HS-27A (cell line): ENCODE measurements around the gene SLC39A3.
"Not testable (repeated sequence)": the region's sequence is repeated elsewhere in the genome, so short reads cannot be mapped to it uniquely, and the experiment has no call there.

Experiments used
- DNase-seq: peaks from one replicate; pipeline ENCODE4 v3.0.0-alpha.2; 2012; ENCODE audit warnings: low read depth, missing footprints

Gene SLC39A3

GRCh38 chr19:2722541-2723344, 17.1 kb downstream of the SLC39A3 start:
- DNase-seq, result peak; percentile 15

DNA sequence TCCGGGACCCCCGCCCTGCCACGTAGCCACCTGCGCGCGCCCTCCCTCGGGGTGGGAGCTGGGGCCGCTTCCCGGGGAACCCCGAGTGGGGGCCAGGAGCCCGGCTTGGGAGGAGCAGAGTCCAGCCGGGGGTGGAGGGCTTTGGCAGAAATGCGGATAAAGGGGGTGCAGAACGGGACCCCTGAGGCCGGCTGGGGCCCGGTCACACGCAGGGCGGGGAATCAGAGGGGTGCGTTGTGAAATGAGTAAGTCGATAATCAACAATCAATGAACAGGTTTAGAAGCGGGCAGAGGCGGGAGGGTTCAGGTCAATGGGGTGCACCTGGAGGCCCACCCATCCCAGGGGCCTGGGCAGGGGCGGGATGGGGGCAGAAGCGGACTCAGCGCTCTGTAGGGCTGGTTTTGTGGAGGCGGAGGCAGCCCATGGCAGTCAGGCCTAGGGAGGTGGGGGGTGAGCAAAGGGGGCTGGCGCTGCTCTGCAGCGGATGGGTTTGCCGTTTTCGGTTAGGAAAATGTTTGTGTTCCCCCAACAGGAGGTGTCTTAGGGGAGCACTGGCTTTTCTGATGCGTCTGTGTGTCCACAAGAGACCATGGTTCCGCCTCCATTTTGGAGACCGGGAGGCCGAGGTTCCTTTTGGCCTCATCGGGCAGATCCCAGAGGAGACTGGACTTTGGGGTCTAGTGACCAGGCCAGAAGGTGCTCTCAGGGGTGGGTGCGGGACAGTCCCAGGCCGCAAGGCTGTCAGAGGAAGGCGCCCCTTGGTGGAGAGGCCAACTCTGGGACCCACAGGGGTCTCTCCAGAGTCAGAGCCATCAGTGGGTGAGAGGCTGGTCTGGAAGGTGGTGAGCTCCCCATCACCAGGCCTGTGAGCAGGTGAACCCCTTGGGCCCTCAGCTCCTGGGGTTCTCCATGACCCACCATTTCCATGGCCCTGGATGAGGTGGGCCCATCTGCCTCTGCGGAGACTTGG, 18.0 kb downstream of the SLC39A3 start:
- DNase-seq, result no peak

GRCh38 chr19:2720777-2721569, 18.8 kb downstream of the SLC39A3 start, which contains the start of gene DIRAS1:
Gene DIRAS1, minus strand, starts transcription at chr19:2721372. Its CDS starts 3,566 bp downstream, at chr19:2717806.
- no peak for DNase-seq

DNA sequence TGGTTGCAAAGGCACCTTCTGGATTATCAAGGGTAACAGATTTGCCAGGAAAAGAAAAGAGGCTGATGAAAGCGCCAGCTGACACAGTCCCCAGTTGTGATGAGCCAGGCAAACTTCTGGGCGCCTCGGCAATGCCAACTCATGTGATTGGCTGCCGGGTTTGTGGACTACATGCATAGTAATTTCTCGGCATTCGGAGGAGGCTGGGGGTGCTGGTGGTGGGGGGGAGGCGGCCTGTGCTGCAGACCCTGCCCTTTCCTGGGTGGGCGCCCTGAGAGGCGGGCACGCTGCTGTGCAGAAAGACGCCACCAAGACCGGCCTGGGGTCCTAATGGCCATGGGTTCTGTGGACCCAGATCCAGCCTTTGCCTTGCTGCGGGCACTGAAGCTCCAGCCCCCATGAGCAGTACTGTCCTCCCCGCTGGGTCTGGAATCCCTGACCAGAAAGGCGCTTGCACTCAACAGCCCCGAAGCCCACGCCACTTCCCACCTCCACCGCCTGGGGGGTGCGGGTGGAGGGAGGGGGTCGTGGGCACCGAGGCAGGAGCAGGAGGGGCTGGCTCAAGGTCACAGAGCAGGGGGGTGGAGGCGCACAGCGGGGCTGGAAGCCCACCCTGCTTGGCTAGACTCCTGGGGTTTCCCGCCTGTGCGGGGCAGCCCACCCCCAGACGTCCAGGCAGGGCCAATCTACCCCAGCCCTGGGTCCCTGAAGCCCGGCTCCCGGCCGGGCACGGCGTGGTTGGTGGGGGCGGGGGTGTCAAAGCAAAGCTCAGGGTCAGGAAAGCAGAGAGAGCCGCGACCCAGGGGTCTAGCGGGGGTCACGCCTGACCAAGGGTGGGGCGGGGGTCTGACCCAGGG, 19.7 kb downstream of the SLC39A3 start:
- DNase-seq, result no peak

GRCh38 chr19:2719232-2719735, 20.5 kb downstream of the SLC39A3 start:
- no peak for DNase-seq

DNA sequence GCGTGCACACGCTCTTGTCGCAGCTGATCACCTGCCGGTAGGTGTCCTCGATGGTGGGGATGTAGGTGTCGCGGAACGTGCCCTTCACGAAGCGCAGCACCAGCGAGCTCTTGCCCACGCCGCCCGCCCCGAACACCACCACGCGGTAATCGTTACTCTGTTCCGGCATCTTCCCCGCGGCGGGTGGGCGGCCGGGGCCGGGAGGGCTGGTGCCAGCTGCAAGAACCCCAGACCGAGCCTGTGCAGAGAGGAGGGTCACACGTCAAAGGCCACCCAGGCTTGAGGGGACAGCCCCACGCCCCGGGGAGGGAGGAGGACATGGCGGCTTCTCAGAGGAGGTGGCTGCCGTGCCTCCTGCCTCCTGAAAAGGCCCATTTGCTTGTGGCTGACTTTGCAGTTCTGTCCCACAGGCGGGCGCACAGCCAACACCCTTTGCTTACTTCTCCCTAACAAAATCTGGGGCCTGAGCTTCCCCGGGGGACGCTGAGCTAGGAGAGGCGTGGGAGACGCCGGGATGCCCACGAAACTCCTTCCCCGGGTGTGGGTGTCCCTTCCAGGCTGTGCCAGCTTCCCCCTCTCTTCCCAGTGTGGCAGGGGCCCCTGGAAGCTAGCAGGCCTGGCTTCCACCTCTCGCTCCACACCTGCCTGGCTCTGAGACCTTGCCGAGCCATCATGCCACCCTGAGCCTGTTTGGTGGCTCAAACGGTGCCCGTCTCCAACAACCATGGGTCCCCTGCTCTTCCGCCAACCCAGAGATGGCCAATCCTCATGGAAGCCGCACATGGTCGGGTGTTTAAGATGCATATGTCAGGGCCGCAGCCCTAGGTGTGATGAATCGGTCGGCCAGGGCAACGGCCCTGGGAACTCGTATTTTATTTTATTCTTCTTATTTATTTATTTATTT, 21.9 kb downstream of the SLC39A3 start:
- no peak for DNase-seq

DNA sequence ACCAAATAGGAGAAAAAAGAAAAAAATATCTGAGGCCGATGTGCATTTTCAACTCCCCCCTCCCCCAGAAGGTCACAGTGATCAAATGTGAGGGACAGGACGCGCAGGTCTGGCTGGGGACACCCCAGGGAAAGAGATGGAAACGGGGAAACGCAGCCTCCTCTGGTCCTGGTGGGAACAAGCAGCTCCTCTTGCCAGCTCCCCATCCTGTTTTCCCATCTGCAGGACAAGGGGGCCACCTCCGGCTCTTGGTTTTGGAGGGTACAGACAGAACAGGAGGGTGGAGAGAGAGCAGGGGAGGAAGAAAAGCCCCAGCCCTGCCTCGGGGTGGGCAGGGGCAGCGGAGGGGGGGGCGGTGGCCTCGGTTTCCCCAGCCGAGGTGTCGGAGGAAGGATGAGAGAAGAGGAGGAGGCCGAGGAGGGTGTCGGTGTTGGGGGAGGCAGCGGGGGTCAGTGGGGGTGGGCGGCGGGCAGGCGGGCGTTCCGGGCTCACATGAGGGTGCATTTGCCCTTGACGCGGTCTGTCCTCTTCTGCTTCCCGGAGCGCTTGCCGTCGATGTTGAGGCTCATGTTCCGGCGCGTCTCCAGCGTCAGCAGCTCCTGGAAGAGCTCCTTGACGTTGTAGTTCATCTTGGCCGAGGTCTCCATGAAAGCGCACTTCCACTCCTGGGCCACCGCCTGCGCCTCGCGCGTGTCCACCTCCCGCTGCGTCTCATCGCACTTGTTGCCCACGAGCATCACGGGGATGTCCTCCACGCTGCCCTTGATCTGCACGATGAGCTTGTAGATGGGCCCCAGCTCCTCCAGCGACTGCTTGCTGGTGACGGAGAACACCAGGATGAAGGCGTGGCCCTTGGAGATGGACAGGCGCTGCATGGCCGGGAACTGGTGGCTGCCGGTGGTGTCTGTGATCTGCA, 22.8 kb downstream of the SLC39A3 start:
- no peak for DNase-seq

DNA sequence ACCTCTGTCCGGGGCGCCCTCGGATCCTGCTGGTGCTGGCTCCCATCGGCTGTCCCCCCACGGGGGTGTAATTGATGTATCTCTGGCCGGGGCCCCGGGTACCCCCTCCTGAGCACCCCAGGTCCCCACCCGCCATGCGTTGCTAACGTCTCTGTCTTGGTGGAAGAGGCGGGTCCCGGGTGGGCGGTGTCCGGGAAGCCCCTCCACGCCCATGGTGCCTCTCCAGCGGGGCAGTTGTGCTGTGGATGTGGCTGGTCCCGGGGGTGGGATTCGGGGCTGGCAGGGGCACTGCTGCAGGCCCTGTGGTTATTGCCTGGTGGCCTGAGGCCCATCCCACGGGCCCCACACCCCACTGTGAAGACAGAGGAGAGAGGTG, 23.6 kb downstream of the SLC39A3 start:
- no peak for DNase-seq

DNA sequence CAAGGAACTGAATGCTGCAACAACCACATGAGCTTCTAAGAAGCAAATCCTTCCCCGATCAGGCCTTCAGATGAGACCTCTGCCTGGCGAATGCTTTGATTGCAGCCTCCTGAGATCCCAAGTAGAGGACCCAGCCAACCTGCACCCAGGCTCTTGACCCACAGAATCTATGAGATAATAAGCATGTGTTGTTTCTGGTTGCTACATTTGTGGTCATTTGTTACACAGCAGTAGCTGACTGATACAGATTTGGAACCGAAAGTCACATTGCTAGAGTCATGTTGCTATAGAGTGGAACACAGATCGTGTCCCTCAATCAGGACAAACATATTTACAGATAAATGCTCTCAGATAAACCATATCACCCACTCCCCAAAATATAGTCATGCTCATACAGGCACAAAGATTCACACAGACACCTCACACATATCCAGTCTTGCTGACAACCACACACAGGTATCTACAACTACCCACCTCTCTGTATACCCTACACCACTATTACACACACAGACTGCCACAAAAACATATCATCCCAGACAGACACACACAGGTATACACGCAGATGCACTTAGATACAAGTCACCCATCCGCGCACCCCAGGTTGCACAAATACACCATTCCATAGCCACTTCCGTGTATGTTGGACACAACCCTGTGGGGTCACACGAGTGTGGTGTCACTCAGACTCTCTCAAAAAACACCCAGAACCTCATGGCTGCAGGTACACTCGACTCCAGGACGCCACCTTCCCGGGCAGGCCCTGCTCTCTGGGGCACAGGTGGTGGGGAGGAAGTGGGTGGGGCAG, 24.1 kb downstream of the SLC39A3 start:
- no peak for DNase-seq

DNA sequence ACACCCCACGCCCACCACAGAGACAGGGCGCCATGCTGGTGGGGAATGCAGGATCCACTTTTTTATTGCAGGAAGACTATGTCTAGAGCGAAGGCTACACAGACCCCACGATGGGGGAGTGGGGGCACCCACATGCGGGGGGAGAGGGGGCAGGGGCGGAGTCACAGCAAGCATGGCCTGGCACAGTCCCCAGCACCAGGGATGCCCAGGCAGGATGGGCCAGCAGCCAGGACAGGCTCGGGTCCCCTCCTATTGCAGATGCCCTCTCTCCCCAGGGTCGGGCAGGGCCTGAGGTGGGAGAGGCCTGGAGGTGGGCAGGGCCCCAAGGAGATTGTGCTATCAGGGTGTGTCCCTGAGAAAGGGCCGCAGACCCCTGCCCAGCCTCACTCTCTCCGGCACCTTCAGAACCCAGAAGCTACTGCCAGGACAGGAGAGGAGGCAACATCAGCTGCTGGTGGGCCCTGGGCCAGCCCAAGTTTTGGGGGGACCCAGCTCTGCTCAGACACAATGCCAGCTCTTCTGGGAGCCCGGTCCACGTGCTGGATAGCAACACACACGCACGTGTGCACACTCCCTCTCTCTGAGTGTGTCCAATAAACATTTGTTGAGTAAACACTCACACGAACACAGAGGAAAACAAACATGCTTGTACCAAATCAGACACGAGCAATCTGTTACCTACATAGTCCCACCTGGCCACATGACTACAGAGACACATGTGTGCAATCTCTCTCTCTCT, 25.1 kb downstream of the SLC39A3 start:
- no peak for DNase-seq

GRCh38 chr19:2714102-2714501, 25.7 kb downstream of the SLC39A3 start:
- DNase-seq, result not testable (repeated sequence)

DNA sequence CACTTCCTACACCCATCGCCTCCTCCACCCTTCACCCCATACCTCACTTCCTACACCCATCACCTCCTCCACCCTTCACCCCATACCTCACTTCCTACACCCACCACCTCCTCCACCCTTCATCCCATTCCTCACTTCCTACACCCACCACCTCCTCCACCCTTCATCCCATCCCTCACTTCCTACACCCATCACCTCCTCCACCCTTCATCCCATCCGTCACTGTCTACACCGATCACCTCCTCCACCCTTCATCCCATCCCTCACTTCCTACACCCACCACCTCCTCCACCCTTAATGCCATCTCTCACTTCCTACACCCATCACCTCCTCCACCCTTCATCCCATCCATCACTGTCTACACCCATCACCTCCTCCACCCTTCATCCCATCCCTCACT, 26.6 kb downstream of the SLC39A3 start:
- not testable (repeated sequence) for DNase-seq

- DNase-seq, result no peak
These were observed 28.0 kb downstream of the SLC39A3 start for GRCh38 chr19:2711875-2712205.

- no peak for DNase-seq
These were observed 28.5 kb downstream of the SLC39A3 start for GRCh38 chr19:2711172-2711874.

GRCh38 chr19:2706251-2706650, 33.6 kb downstream of the SLC39A3 start:
- DNase-seq, result no peak

- DNase-seq, result no peak
These were observed 36.1 kb downstream of the SLC39A3 start for GRCh38 chr19:2703691-2704216.
